A549 (cell line): Measurements from ENCODE around the gene AFDN. TPM values are rescaled to one million over a fixed set of nuclear protein-coding genes. Genes with fewer than 3 reads are reported as not detected.

ENCODE experiments used
- ATAC-seq, 2 experiments: fragments of 200-7000 bp in 1 of 2; fragments of >200 bp in 1 of 2; cut with Nextera tagmentation in 1 of 2; cut with Tn5 transposase in 1 of 2; 3 replicates each; pipeline versions ENCODE4 v1.8.0 to v1.9.1; 2018 to 2020; ENCODE audit warnings: mild to moderate bottlenecking in 1 of 2, moderate library complexity in 1 of 2
- CTCF ChIA-PET: fragments of 300-600 bp; sonication (Branson Sonifier 250); formaldehyde crosslinking; extraction: SDS; loops from one replicate; lab custom pipeline; 2021; ENCODE audit warnings: antibody characterized with exemption, inconsistent platforms; lab: Yijun Ruan, JAX
- POLR2A ChIA-PET: fragments of 350-600 bp; formaldehyde crosslinking; extraction: SDS; loops from one replicate; lab custom pipeline; 2021; ENCODE audit warnings: antibody characterized with exemption, inconsistent platforms; lab: Yijun Ruan, JAX
- DNase-seq, 2 experiments: peaks; one replicate each; pipeline versions ENCODE4 v3.0.0 to v3.0.0-alpha.2; 2011 to 2016; ENCODE audit warnings: low read depth in 1 of 2, low spot score in 1 of 2
- FAIRE-seq: peaks from 2 replicates; lab custom pipeline; 2011; peaks lifted over from hg19 to GRCh38; lab: Jason Lieb, UNC
- H3K27ac ChIP-seq, 2 experiments: fragments of >200 bp; sonication (Bioruptor Twin); formaldehyde crosslinking; 3 replicates each; pipeline ENCODE4 v1.5.1; 2016 to 2017
- H3K4me1 ChIP-seq: fragments of >200 bp; sonication (Bioruptor Twin); formaldehyde crosslinking; 3 replicates; pipeline ENCODE4 v1.6.1; 2016
- H3K4me2 ChIP-seq: fragments of >200 bp; sonication (Bioruptor Twin); formaldehyde crosslinking; 3 replicates; pipeline ENCODE4 v1.6.1; 2016
- H3K4me3 ChIP-seq: fragments of >200 bp; sonication (Bioruptor Twin); formaldehyde crosslinking; 3 replicates; pipeline ENCODE4 v1.5.1; 2016
- H3K9me3 ChIP-seq: fragments of >200 bp; sonication (Bioruptor Twin); formaldehyde crosslinking; 3 replicates; pipeline ENCODE4 v1.6.1; 2016
- FOSL2 ChIP-seq, 2 experiments: fragments of 450-650 bp in 1 of 2; fragments of >200 bp in 1 of 2; sonication (Bioruptor Twin) in 1 of 2; formaldehyde crosslinking; IDR thresholded peaks; 2 replicates each; pipeline versions ENCODE4 v1.5.0 to v1.6.1; 2016 to 2020; ENCODE audit warnings: mild to moderate bottlenecking in 1 of 2, moderate library complexity in 1 of 2
- GATA3 ChIP-seq: IDR thresholded peaks from 2 replicates; pipeline ENCODE4 v1.6.1; 2012; ENCODE audit warnings: borderline replicate concordance
- HEYL ChIP-seq: fragments of 250-450 bp; sonication (Bioruptor Pico); IDR thresholded peaks from 2 replicates; pipeline ENCODE4 v1.8.0; 2021; ENCODE audit warnings: mild to moderate bottlenecking, moderate library complexity
- HOXB5 ChIP-seq: fragments of 250-450 bp; sonication (Bioruptor Pico); IDR thresholded peaks from 2 replicates; pipeline ENCODE4 v1.5.0; 2020; ENCODE audit warnings: mild to moderate bottlenecking, moderate library complexity
- MYC ChIP-seq: IDR thresholded peaks from 2 replicates; pipeline ENCODE4 v1.6.1; 2012; ENCODE audit warnings: mild to moderate bottlenecking, inconsistent platforms, low read length, improper control_type of control experiment, borderline replicate concordance
- NR3C1 ChIP-seq: fragments of >200 bp; sonication (Bioruptor Twin); formaldehyde crosslinking; IDR thresholded peaks from 3 replicates; pipeline ENCODE4 v1.6.1; 2017
- PHF8 ChIP-seq: fragments of 200-600 bp; sonication (generic); IDR thresholded peaks from 2 replicates; pipeline ENCODE4 v1.6.1; 2016; ENCODE audit warnings: low read depth, mild to moderate bottlenecking, antibody characterized with exemption, moderate library complexity, borderline replicate concordance
- POLR2AphosphoS2 ChIP-seq: conservative IDR thresholded peaks from 2 replicates; pipeline ENCODE4 v1.6.1; 2012; ENCODE audit warnings: low read length, improper control_type of control experiment, inconsistent platforms
- RAD21 ChIP-seq, 2 experiments: fragments of >200 bp in 1 of 2; sonication (Bioruptor Twin) in 1 of 2; formaldehyde crosslinking in 1 of 2; IDR thresholded peaks in 1 of 2; conservative IDR thresholded peaks in 1 of 2; 2 replicates in 1 of 2; 3 replicates in 1 of 2; pipeline ENCODE4 v1.6.1; 2012 to 2018; ENCODE audit warnings: inconsistent platforms in 1 of 2
- RARB ChIP-seq: fragments of 250-450 bp; sonication (Bioruptor Pico); IDR thresholded peaks from 2 replicates; pipeline ENCODE4 v1.8.0; 2021; ENCODE audit warnings: mild to moderate bottlenecking, moderate library complexity
- RCOR1 ChIP-seq: fragments of 150-350 bp; IDR thresholded peaks from 2 replicates; pipeline ENCODE4 v1.6.1; 2014; ENCODE audit warnings: antibody characterized with exemption, low read length, low read depth
- SREBF2 ChIP-seq: fragments of 450-650 bp; IDR thresholded peaks from 2 replicates; pipeline ENCODE4 v1.6.1; 2014; ENCODE audit warnings: mild to moderate bottlenecking, moderate library complexity
- USF2 ChIP-seq: fragments of 450-650 bp; IDR thresholded peaks from 2 replicates; pipeline ENCODE4 v1.6.1; 2014; ENCODE audit warnings: antibody characterized with exemption
- WGBS: methylation state at CpG from one replicate; pipeline ENCODE4 v1.1.6; 2017; ENCODE audit errors: missing lambda C conversion rate; 5-methylcytosine and 5-hydroxymethylcytosine counted together
- polyA plus RNA-seq, 4 experiments: library from polyadenylated mRNA; depleted of rRNA in 3 of 4; stranded (reverse); fragments of >200 nt; fragmentation: RNase III in 1 of 4; extraction: RNeasy Plus Mini Kit Qiagen cat#74134 plus additional on column Dnase treatment in 1 of 4; gene quantifications; 2 replicates in 3 of 4; 3 replicates in 1 of 4; pipeline ENCODE4 v1.2.3, GENCODE V29; 2011 to 2017
- TF ChIP-seq, protein P1 (sequence below): fragments of 150-350 bp; IDR thresholded peaks from 2 replicates; pipeline ENCODE4 v1.6.1; 2014; ENCODE audit warnings: low read depth, mild to moderate bottlenecking, low read length
- TF ChIP-seq, protein P2 (sequence below): fragments of 250-450 bp; sonication (Bioruptor Pico); IDR thresholded peaks from 2 replicates; pipeline ENCODE4 v1.5.0; 2021; ENCODE audit warnings: mild to moderate bottlenecking, moderate library complexity, borderline replicate concordance
- TF ChIP-seq, protein P3 (sequence below): IDR thresholded peaks from 2 replicates; pipeline ENCODE4 v1.6.1; 2012; ENCODE audit warnings: low read depth, borderline replicate concordance

Gene AFDN
- polyA plus RNA-seq, 2 of the 4 experiments (the other 2 are of a cell fraction) = 17.5 to 40.8 TPM

DNA sequence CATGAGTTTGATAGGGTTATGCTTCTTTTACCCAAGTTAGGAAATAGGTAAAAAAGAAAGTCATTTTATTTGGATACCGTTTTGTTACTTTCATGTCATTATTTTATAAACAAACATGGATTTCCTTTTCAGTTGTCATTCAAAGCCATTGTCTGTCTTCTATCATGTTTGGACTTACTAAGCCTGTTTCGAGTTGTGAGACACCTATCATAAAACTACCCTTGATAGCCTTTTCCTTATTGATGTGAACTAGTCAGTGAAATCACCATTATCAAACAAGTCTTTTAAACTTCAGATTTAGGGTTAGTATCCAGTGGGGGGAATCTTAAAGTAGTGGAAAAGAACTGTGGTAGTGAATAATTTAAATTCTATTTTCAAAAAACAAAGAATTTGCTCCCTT, 85.8 kb downstream of the AFDN start (continued):
- TF ChIP-seq USF2 (no peak), SREBF2 (no peak)

- CTCF ChIA-PET = interaction anchor here (1.6 kb wide), 1 partner anchor 15 kb away, joined by 4 read pairs; no protein-coding TSS in a partner anchor
- no peaks in the 10 kb centered on the region for H3K9me3 ChIP-seq
- TF ChIP-seq FOSL2 (IDR thresholded peaks at IDR 0.05) (no peak), FOSL2 (CRISPR knock-in tag; IDR thresholded peaks at IDR 0.05) (no peak), PHF8 (no peak), POLR2AphosphoS2 (no peak), NR3C1 (no peak), RARB (CRISPR knock-in tag) (no peak), HOXB5 (CRISPR knock-in tag) (no peak), RCOR1 (no peak)
- TF ChIP-seq, protein P1, sequence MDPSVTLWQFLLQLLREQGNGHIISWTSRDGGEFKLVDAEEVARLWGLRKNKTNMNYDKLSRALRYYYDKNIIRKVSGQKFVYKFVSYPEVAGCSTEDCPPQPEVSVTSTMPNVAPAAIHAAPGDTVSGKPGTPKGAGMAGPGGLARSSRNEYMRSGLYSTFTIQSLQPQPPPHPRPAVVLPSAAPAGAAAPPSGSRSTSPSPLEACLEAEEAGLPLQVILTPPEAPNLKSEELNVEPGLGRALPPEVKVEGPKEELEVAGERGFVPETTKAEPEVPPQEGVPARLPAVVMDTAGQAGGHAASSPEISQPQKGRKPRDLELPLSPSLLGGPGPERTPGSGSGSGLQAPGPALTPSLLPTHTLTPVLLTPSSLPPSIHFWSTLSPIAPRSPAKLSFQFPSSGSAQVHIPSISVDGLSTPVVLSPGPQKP = no peak
- TF ChIP-seq, protein P2, sequence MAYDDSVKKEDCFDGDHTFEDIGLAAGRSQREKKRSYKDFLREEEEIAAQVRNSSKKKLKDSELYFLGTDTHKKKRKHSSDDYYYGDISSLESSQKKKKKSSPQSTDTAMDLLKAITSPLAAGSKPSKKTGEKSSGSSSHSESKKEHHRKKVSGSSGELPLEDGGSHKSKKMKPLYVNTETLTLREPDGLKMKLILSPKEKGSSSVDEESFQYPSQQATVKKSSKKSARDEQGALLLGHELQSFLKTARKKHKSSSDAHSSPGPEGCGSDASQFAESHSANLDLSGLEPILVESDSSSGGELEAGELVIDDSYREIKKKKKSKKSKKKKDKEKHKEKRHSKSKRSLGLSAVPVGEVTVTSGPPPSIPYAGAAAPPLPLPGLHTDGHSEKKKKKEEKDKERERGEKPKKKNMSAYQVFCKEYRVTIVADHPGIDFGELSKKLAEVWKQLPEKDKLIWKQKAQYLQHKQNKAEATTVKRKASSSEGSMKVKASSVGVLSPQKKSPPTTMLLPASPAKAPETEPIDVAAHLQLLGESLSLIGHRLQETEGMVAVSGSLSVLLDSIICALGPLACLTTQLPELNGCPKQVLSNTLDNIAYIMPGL (CRISPR knock-in tag) = no peak
- TF ChIP-seq, protein P3, sequence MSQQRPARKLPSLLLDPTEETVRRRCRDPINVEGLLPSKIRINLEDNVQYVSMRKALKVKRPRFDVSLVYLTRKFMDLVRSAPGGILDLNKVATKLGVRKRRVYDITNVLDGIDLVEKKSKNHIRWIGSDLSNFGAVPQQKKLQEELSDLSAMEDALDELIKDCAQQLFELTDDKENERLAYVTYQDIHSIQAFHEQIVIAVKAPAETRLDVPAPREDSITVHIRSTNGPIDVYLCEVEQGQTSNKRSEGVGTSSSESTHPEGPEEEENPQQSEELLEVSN = no peak
- H3K4me1 ChIP-seq = no peaks in the 10 kb centered on the region
- no peak overlapping the region for H3K4me2 ChIP-seq
- DNase-seq = no peak
- FAIRE-seq = no peak
- POLR2A ChIA-PET = no interaction called here
- ATAC-seq = no peak
- H3K4me3 ChIP-seq = no peak overlapping the region
- no peak overlapping the region for H3K27ac ChIP-seq
- 94% methylated on average over 3 of the region's 3 CpGs for WGBS
Measured at GRCh38 chr6:167913699-167914098, 87.0 kb downstream of the AFDN start.

DNA sequence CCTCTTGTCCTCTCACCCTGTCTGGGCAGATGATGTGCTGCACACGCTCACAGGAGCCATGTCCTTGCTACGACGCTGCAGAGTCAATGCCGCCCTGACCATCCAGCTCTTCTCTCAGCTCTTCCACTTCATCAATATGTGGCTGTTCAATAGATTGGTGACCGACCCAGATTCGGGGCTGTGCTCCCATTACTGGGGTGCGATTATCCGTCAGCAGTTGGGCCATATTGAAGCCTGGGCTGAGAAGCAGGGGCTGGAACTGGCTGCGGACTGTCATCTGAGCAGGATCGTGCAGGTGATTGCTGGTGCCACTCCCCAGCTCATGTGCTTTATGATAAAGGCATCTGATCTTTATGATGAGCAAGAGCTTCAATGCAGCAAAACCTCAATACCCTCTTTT, 88.4 kb downstream of the AFDN start:
- no peak for DNase-seq
- no peak overlapping the region for H3K4me3 ChIP-seq
- FAIRE-seq = no peak
- POLR2A ChIA-PET = no interaction called here
- 97% methylated on average over 6 of the region's 10 CpGs for WGBS
- ATAC-seq = no peak
- no peak overlapping the region for H3K27ac ChIP-seq
- no peak for TF ChIP-seq RAD21 (conservative IDR thresholded peaks at IDR 0.05 in 1 of 2, IDR thresholded peaks at IDR 0.05 in 1 of 2)
- H3K4me2 ChIP-seq = no peak overlapping the region
- H3K4me1 ChIP-seq = no peaks in the 10 kb centered on the region
- CTCF ChIA-PET = interaction anchor here (0.6 to 1.6 kb wide), 2 partner anchors 16 to 218 kb away, joined by 3 to 4 read pairs; no protein-coding TSS in a partner anchor
- no peaks in the 10 kb centered on the region for H3K9me3 ChIP-seq

DNA sequence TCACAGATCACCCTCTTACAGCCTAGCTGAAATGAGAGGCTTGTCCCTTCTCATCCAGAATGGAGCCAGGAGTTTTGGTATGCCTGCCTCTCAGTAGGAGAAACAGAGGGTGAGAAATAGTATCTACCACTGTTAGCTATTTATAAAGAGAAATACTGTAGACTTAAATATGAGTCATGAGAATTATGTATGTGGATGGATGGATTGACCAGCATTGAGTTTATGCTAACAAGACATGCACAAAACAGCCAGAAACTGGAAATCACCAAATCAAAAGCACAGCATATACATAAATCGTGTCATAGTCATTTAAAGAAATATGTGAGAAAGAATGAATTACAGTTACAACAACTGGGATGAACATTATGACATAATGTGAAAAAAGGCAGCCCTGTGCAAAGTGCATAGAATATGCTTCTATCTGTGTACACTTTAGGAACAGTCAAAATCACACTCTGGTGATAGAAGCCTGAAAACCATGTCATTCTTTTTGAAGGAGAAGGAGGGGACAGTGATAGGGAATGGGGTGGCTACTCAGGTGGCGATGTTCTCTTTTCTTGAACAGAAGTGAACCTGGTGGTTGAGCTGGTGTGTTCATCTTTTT, 90.9 kb downstream of the AFDN start:
- DNase-seq (no peak), FAIRE-seq (no peak)

More for the DNA sequence above, 90.9 kb downstream of the AFDN start:
- no peak overlapping the region for H3K27ac ChIP-seq
- 95% methylated on average over 2 of the region's 2 CpGs for WGBS
- CTCF ChIA-PET = no interaction called here
- no peak overlapping the region for H3K4me3 ChIP-seq
- no peak for ATAC-seq
- no peak overlapping the region for H3K4me2 ChIP-seq
- POLR2A ChIA-PET = no interaction called here
- H3K9me3 ChIP-seq = no peaks in the 10 kb centered on the region
- TF ChIP-seq MYC (no peak), GATA3 (no peak), HEYL (CRISPR knock-in tag) (no peak)
- TF ChIP-seq, all 56 proteins: peak for 0
- no peaks in the 10 kb centered on the region for H3K4me1 ChIP-seq
